GM06990 (cell line): ENCODE results near the gene LANCL3.

ENCODE experiments used
- DNase-seq: peaks from one replicate; pipeline ENCODE4 v3.0.0-alpha.2; 2011; ENCODE audit not compliant: insufficient read length; ENCODE audit errors: extremely low read depth
- H3K27me3 ChIP-seq: replicated peaks from 2 replicates; pipeline ENCODE4 v1.6.0; 2011; ENCODE audit warnings: low read length; ENCODE audit not compliant: control insufficient read depth, insufficient read depth
- H3K36me3 ChIP-seq: 2 replicates; pipeline ENCODE4 v1.5.1; 2011; ENCODE audit warnings: low read length; ENCODE audit not compliant: control insufficient read depth, insufficient read depth
- H3K4me3 ChIP-seq: replicated peaks from 2 replicates; pipeline ENCODE4 v1.5.1; 2011; ENCODE audit warnings: low read depth, mild to moderate bottlenecking, control low read depth, low read length
- TF ChIP-seq, protein P1 (sequence below): IDR thresholded peaks from 2 replicates; pipeline ENCODE4 v1.5.1; 2011; ENCODE audit warnings: low read length, control low read depth, mild to moderate bottlenecking, inconsistent platforms; ENCODE audit not compliant: insufficient read depth, poor library complexity, severe bottlenecking

LANCL3 gene

DNA sequence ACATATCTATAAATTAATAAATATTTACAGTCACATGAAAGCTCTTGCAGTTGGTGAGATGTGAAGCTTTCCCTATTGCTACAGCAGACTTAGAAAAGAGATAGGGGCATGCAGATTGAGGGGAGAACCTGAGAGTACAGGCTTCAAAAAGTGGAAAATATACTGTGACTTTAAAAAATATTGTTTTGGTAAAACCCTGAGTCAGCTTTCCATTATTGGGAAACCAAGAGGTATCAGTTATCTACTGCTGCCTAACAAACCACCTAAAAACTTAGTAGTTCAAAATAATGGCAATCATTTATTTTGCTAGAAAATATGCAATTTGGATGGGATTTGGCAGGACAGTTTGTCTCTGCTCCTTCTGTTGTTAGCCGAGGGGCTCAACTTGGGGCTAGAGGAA is 38.3 kb downstream of the LANCL3 start:
- H3K4me3 ChIP-seq = no peak overlapping the region
- H3K36me3 ChIP-seq = no peaks in the 10 kb centered on the region
- TF ChIP-seq, protein P1, sequence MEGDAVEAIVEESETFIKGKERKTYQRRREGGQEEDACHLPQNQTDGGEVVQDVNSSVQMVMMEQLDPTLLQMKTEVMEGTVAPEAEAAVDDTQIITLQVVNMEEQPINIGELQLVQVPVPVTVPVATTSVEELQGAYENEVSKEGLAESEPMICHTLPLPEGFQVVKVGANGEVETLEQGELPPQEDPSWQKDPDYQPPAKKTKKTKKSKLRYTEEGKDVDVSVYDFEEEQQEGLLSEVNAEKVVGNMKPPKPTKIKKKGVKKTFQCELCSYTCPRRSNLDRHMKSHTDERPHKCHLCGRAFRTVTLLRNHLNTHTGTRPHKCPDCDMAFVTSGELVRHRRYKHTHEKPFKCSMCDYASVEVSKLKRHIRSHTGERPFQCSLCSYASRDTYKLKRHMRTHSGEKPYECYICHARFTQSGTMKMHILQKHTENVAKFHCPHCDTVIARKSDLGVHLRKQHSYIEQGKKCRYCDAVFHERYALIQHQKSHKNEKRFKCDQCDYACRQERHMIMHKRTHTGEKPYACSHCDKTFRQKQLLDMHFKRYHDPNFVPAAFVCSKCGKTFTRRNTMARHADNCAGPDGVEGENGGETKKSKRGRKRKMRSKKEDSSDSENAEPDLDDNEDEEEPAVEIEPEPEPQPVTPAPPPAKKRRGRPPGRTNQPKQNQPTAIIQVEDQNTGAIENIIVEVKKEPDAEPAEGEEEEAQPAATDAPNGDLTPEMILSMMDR = no peak
- DNase-seq = no peak
- H3K27me3 ChIP-seq = no peaks in the 10 kb centered on the region; the same call in 1 of the 2 replicates

DNA sequence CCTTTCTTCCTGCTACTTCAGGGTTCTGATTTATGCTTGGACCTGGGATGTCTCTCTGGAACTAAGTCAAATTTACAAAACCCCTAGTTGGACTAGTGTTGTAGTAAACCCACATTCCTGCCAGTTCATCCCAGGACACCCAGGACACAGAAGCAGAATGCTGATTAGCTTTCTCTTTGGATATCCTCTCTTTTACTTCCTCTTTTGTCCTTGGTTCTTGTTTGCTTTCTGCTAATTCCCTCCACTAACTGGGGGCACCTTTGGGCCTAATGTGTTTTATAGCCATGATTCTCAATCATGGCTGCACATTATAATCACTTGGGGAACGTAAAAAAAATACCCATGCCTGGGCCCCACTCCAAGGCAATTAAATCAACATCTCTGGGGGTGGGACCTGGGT is 42.5 kb downstream of the LANCL3 start:
- TF ChIP-seq, protein P1 = no peak
- no peak overlapping the region for H3K4me3 ChIP-seq
- no peaks in the 10 kb centered on the region for H3K36me3 ChIP-seq
- no peak for DNase-seq
- no peaks in the 10 kb centered on the region; the same call in 1 of the 2 replicates for H3K27me3 ChIP-seq

DNA sequence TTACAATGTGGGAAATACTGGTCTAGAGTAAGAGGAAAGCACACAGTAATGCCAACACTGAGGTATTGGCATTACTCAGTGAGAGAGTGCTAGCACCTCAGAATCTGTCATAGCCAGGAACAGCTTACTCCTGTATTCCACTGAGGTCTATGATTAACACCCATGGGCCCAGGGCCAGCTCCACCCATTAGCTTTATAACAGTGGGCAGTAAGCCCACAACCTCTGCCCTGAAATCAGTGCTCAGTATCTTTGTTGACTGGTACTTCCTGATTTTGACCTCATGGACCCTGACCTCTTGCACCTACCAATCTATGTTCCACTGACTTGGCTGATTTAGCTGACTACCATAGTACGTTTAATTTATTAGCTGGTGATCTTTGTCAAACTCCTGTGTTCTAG is 56.1 kb downstream of the LANCL3 start:
- TF ChIP-seq, protein P1 = no peak
- Histone ChIP-seq H3K4me3 (no peak overlapping the region), H3K36me3 (no peaks in the 10 kb centered on the region), H3K27me3 (no peaks in the 10 kb centered on the region)
- no peak for DNase-seq

DNA sequence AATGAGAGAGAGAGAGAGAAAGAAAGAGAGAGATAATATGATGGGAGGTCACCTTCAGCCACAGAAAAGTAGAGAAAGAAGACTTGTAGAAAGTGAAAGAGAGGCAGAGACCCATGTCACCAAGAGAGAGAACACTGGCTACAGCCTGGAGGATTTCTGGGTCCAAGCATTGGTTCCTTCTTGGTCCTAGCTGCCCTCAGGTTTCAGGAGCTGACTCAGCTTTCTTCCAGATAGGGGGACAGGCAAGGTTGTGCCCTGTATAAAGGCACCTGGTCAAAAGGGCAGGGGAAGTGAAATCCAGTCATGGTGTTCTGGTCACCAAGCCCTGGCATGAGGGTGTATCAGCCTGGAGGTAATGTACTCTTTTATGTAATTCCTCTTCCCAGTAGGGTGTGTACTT is 66.6 kb downstream of the LANCL3 start:
- no peak for DNase-seq
- TF ChIP-seq, protein P1 = no peak
- no peaks in the 10 kb centered on the region for H3K27me3 ChIP-seq
- H3K36me3 ChIP-seq = no peaks in the 10 kb centered on the region
- no peak overlapping the region for H3K4me3 ChIP-seq

DNA sequence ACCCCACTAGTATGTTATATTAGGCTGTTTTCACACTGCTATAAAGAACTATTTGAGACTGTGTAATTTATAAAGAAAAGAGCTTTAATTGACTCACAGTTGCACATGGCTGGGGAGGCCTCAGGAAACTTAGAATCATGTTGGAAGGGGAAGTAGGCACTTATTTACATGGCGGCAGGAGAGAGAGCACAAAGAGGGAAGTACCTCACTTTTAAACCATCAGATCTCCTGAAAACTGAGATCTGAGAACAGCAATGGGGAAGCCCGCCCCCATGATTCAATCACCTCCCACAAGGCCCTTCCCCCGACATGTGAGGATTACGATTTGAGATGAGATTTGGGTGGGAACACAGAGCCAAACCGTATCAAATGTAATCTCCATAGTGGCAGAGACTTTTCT is 68.7 kb downstream of the LANCL3 start:
- Histone ChIP-seq H3K4me3 (no peak overlapping the region), H3K36me3 (no peaks in the 10 kb centered on the region), H3K27me3 (no peaks in the 10 kb centered on the region)
- DNase-seq = no peak
- TF ChIP-seq, protein P1 = no peak

DNA sequence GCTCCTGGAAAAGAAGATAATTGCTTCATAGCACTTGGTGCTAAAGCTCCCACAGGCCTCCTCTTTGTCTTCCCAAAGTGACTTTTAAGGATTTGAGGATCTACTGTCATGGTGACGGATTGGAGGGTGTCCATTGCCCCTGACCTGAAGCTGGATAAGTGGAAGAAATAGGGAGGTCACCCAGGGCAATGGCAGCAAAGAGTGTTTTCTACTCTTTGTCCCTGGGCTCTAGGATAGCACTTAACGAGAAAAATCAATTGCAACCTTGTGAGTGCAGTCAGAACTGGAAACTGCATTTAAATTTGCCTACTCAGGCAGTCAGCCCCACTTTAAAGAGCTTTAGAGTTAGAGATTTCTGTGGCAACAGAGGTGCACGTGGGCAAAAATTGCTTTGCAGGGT is 70.4 kb downstream of the LANCL3 start:
- H3K36me3 ChIP-seq = no peaks in the 10 kb centered on the region
- no peak overlapping the region for H3K4me3 ChIP-seq
- H3K27me3 ChIP-seq = no peaks in the 10 kb centered on the region
- TF ChIP-seq, protein P1 = no peak
- no peak for DNase-seq
